Stimulated activated CD4-positive, alpha-beta T cell treated with anti-CD3 and anti-CD28 coated beads, Interleukin-12 subunit alpha, Interleukin-12 subunit beta, amount 100 ng/mL, for 4 hours (primary cell): ENCODE measurements around the gene GDF7.
"Not testable (repeated sequence)": the region's sequence is repeated elsewhere in the genome, so short reads cannot be mapped to it uniquely, and the experiment has no call there.

Source experiments
- DNase-seq: peaks from one replicate; pipeline ENCODE4 v3.0.0-alpha.2; 2020

Gene GDF7

GRCh38 chr2:20706786-20707185 lies 39.8 kb downstream of the GDF7 start:
- DNase-seq: no peak

GRCh38 chr2:20707601-20708000 lies 40.7 kb downstream of the GDF7 start:
- no peak for DNase-seq

GRCh38 chr2:20711641-20712040 lies 44.7 kb downstream of the GDF7 start:
- DNase-seq: not testable (repeated sequence)

- DNase-seq: not testable (repeated sequence)
These were observed 46.6 kb downstream of the GDF7 start for GRCh38 chr2:20713585-20713984.

DNA sequence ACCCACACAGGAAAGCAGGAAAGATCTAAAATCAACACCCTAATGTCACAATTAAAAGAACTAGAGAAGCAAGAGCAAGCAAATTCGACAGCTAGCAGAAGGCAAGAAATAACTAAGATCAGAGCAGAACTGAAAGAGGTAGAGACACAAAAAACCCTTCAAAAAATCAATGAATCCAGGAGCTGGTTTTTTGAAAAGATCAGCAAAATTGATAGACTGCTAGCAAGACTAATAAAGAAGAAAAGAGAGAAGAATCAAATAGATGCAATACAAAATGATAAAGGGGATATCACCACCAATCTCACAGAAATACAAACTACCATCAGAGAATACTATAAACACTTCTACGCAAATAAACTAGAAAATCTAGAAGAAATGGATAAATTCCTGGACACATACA lies 47.5 kb downstream of the GDF7 start:
- DNase-seq: not testable (repeated sequence)

GRCh38 chr2:20716164-20716563 lies 49.2 kb downstream of the GDF7 start:
- not testable (repeated sequence) for DNase-seq

DNA sequence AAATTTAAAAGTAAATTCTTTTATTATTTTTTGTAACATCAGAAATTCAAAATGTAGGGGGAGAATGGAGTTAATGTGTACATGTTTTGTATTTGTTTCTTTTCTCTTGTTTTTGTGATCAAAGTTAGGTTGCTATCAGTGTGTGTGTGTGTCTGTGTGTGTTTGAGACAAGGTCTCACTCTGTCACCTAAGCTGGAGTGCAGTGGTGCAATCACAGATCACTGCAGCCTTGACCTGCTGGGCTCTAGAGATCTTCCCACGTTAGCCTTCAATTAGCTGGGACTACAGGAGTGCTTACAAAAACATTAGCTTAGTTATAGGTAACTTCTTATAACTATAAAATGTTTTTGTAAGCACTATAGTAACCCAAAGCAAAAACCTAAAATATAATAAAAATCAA lies 50.7 kb downstream of the GDF7 start:
- no peak for DNase-seq

- no peak for DNase-seq
These were observed 55.8 kb downstream of the GDF7 start for GRCh38 chr2:20722592-20723240.

- no peak for DNase-seq
These were observed 56.6 kb downstream of the GDF7 start for GRCh38 chr2:20723543-20723942.

DNA sequence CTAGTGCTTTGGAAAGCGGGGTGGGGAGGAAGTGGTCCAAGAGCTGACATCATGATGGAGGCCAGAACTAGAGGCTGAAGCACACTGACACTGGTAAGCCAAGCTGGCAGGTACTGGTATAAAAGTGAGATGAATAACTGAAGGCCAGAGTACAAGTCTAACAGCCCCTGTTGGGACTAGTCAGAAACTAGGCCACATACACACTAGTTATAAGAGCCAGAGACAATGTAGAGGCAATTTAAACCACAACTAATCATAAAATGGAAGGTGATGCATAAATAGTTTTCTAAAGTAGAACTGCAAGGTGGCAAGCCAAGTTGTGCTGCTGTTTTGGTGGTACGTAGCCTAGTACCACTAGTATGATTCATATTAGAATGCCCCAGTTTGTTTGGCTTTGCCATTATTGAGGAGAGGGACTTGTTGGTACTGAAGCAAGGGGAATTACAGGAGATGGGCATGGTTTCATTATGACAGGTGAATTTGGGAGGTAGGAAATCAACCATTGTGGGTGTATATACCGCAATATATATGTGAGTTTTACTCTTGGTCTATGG lies 57.6 kb downstream of the GDF7 start:
- DNase-seq: no peak

DNA sequence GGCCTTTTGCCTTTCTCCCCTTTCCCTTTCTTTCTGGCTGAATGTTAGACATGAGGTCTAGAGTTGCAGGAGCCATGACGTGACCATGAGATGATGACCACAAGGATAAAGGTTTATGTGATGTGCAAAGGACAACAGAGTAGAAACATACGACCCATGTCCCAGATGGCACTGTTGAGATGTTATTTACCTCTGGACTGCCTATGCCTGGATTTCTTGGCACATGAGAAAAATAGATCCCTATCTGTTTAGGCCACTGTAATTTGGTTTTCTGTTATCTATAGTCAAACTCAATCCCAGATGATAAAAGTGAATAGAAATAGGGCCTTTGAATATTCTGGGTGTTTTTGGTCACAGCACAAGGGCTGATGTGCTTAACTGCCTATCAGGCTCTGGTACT lies 58.8 kb downstream of the GDF7 start:
- no peak for DNase-seq

- DNase-seq: no peak
These were observed 60.0 kb downstream of the GDF7 start for GRCh38 chr2:20726913-20727312.

- DNase-seq: no peak
These were observed 61.3 kb downstream of the GDF7 start for GRCh38 chr2:20728114-20728758.
